Subcutaneous abdominal adipose tissue (tissue), 5 donors: Measurements from ENCODE around the gene CNOT4.

ENCODE experiments used
- H3K27ac ChIP-seq: one replicate; pipeline ENCODE4 v1.7.0; 2013; ENCODE audit warnings: low read depth, mild to moderate bottlenecking, inconsistent platforms, low read length, moderate library complexity
- H3K27me3 ChIP-seq, 5 donors: one replicate each; pipeline ENCODE4 v1.7.0; 2013; ENCODE audit warnings: low read length in 5 of 5, inconsistent platforms in 1 of 5; ENCODE audit not compliant: control insufficient read depth in 5 of 5, insufficient read depth in 4 of 5
- H3K36me3 ChIP-seq, 5 donors: one replicate each; pipeline ENCODE4 v1.7.0; 2013; ENCODE audit warnings: low read length in 5 of 5; ENCODE audit not compliant: control insufficient read depth in 5 of 5, insufficient read depth in 5 of 5
- H3K4me1 ChIP-seq, 5 donors: one replicate each; pipeline ENCODE4 v1.7.0; 2013; ENCODE audit warnings: low read length in 5 of 5, mild to moderate bottlenecking in 3 of 5, moderate library complexity in 1 of 5; ENCODE audit not compliant: control insufficient read depth in 5 of 5, insufficient read depth in 5 of 5
- H3K4me3 ChIP-seq, 5 donors: one replicate each; pipeline ENCODE4 v1.7.0; 2013; ENCODE audit warnings: low read length in 5 of 5, low read depth in 1 of 5
- H3K9ac ChIP-seq, 5 donors: one replicate each; pipeline ENCODE4 v1.7.0; 2013; ENCODE audit warnings: low read length in 5 of 5, mild to moderate bottlenecking in 4 of 5, moderate library complexity in 3 of 5
- H3K9me3 ChIP-seq, 5 donors: one replicate each; pipeline ENCODE4 v1.7.0; 2013; ENCODE audit warnings: low read length in 5 of 5; ENCODE audit not compliant: control insufficient read depth in 5 of 5
- donor health status: healthy.
- donor health status: healthy.
- donor health status: healthy.
- donor health status: healthy.
- donor health status: healthy.

Gene CNOT4

DNA sequence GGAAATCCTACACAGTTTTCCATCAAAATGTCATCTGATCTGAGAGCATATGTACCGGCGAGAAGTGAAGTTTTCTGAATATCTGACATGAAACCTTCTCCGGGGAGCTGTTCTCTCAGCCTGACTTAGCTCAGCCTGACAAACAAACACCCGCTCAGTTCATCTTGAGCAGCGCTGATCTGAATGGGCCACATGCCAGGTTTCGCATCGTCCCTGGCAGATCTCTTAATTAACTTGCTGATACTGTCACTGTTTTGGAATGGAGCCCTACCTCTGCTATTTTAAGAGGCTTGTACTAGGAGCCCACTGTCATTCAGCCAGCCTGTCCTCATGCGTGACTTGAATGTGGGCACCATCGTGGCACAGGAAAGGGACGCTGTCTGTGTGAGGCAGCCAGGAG lies 167.0 kb downstream of the CNOT4 start:
- Histone ChIP-seq H3K9me3 (no peaks in the 10 kb centered on the region), H3K27ac (no peak overlapping the region), H3K9ac (no peak overlapping the region), H3K36me3 (no peaks in the 10 kb centered on the region), H3K27me3 (no peaks in the 10 kb centered on the region), H3K4me1 (peaks cover 0 to 3% (median 0%) of the 10 kb centered on the region in 5 donors), H3K4me3 (no peak overlapping the region)

DNA sequence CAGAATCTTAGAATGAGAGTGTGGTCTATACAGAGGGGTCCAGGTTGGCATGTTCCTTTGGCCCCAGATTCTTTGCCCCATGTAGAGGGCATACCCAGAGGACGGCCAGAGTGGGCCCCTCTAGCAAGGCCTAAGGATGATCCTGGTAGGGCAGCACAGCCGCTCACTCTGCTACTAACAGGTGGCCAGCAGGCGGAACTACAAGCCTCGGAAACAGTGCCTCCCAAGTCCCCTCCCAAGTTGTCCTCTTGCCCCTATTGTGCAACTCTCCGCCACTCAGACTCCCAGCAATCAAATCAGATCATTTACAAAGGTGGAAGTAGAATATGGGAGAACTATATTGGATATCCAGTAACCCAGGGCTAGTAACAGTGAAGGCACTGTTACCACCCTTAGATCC lies 168.9 kb downstream of the CNOT4 start:
- Histone ChIP-seq H3K4me3 (no peak overlapping the region), H3K9me3 (no peaks in the 10 kb centered on the region), H3K9ac (no peak overlapping the region), H3K36me3 (no peaks in the 10 kb centered on the region), H3K27ac (no peak overlapping the region), H3K4me1 (peaks cover 0 to 3% (median 0%) of the 10 kb centered on the region in 5 donors), H3K27me3 (no peaks in the 10 kb centered on the region)

DNA sequence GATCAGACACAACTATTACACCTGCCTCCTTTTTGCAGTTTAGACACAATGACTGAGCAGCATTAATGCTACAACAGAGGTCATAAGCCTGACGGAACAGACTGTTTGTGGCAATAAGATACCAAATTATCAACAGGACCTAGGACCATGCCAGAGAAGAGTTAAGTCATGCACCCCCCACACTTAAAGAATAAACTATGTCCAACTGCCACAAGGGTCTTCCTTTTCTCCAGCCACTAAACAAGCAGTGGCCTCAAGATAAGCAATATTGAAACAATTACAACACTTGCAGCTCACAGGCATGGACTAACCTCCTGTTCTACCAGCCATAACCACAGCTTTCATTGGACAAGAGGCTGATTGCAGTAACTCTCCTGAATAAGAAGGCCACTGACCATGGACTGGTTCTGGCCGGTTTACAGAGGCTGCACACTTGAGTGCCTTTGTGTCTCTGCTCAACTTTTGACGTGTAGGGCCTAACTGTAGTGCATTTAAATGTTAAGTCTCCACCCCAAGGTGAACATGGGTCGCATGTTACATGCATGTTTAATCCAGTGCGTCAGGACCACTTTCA lies 171.8 kb downstream of the CNOT4 start:
- Histone ChIP-seq H3K27me3 (no peaks in the 10 kb centered on the region), H3K9ac (no peak overlapping the region), H3K9me3 (no peaks in the 10 kb centered on the region), H3K27ac (no peak overlapping the region), H3K4me3 (no peak overlapping the region), H3K4me1 (peaks cover 0 to 3% (median 0%) of the 10 kb centered on the region in 5 donors), H3K36me3 (no peaks in the 10 kb centered on the region)

DNA sequence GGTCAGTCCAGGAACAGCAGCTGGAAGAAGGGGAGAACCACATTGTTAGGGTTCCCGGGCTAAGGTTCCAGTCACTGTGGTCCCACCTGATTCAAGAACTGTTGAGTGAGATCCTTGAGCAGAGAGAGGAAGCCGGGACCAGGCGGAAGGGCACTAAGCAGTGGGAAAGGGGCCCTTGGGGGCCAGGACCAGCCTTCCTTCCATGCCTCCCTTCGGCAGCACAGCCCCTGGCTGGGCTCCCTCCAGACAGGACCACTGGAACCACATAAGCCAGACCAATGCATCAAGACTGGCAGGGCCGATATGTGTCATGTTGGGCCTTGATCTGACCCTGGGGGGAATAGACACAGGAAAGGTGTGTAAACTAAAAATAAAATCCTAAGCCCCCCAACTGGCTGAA lies 172.4 kb downstream of the CNOT4 start:
- Histone ChIP-seq H3K27me3 (no peaks in the 10 kb centered on the region), H3K9me3 (no peaks in the 10 kb centered on the region), H3K27ac (no peak overlapping the region), H3K36me3 (no peaks in the 10 kb centered on the region), H3K9ac (no peak overlapping the region), H3K4me3 (no peak overlapping the region), H3K4me1 (no peaks in the 10 kb centered on the region)

DNA sequence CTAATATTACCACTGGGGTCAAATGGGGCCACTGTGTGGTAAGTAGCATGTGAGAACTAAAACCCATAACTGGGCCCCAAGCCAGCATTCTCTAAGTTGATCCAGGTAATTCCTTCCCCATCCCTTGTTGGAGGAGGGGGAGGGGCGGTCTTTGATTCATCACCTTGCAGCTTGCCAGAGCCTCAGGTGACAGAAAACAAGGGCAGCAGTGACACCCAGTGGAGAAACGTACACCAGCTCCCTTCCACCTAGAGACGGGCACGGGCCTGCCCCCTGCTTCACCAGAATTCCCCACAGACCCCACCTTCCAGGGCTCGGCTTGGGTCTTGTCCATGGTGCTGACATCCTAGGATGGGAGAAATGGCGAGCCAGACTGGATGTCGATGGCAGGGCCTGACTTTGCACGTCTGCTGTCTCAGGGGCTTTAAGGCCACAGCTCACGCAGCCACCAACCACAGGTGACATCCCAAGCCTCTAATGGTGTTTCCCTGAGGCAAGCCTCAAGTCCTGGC lies 174.2 kb downstream of the CNOT4 start:
- no peak overlapping the region for H3K4me3 ChIP-seq
- H3K27me3 ChIP-seq: no peaks in the 10 kb centered on the region
- no peaks in the 10 kb centered on the region for H3K36me3 ChIP-seq
- H3K9me3 ChIP-seq: no peaks in the 10 kb centered on the region
- H3K27ac ChIP-seq: no peak overlapping the region
- H3K4me1 ChIP-seq: no peaks in the 10 kb centered on the region
- H3K9ac ChIP-seq: no peak overlapping the region

DNA sequence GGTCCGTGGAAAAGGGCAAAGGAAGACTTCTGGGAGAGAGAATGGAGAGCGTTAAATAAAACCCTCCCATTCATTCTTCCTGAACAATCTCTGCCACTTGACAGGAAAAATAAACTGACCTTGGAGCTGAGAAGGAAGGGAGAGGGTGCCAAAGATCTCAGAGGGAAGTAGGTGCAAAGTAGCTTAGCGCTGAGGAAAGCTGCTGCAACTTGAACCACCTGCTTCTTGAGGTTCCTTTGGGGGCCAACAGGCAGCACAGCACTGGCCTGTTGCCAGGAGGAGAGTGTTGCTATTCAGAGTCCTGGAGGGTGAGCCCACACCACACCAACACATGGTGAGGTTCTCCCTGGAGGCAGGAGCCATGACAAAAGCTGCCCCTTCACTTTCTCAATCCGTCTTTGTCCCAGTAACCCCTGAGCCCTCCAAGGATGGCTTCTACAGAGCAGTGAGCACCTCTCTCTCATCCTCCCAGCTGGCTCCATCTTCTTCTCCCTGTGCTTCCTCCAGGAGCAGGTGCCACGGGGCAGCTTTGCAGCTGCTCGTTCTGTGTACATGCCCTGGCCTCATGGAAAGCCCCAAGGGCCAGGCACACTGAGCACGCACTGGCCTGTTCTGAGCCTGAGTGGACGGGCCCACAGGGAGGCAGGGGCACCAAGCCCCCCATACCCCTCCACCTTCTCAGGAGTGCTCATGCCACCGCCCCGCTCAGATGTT lies 174.9 kb downstream of the CNOT4 start:
- H3K4me3 ChIP-seq: no peak overlapping the region
- H3K9me3 ChIP-seq: no peaks in the 10 kb centered on the region
- H3K9ac ChIP-seq: no peak overlapping the region
- no peaks in the 10 kb centered on the region for H3K4me1 ChIP-seq
- no peaks in the 10 kb centered on the region for H3K27me3 ChIP-seq
- no peak overlapping the region for H3K27ac ChIP-seq
- no peaks in the 10 kb centered on the region for H3K36me3 ChIP-seq

DNA sequence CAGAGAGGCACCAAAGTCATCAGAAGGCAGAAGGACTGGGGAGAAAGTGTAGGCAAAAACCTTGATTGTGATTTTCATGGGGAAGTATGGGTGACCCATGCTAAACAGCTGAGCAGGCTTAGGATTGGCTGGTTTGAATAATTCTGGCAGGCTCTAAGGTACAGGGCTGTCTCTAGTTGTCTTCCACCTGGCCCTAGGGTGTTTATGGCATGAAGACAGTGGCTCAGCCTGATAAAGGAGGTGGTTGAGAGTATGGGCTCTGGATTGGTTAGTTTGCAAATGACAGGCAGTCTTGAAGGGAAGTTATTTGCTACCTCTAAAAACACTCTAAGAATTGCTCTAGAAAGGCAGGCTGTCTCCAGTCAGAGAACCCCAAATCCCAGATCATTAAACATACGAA lies 176.0 kb downstream of the CNOT4 start:
- H3K4me3 ChIP-seq: no peak overlapping the region
- no peak overlapping the region for H3K9ac ChIP-seq
- H3K9me3 ChIP-seq: no peaks in the 10 kb centered on the region
- no peaks in the 10 kb centered on the region for H3K36me3 ChIP-seq
- no peaks in the 10 kb centered on the region for H3K4me1 ChIP-seq
- no peaks in the 10 kb centered on the region for H3K27me3 ChIP-seq
- H3K27ac ChIP-seq: no peak overlapping the region

DNA sequence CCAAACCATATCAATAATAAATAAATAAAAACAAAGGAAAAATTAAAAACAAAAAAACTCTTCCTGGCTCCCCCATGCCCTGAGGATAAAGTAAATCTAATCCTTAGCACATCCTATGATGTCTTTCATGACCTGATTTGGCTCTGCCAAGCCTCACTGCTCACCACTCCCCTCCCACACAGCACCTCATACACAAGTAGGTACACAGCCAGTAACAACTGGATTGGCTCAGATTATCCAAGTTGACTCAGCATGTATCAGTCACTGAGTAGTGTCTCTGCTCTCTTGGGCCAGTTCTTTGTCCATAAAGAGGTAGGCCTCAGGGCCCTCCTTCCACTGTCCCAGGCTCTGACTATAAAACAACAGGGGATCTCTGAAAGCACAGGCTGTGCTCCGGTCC lies 176.7 kb downstream of the CNOT4 start:
- H3K27ac ChIP-seq: no peak overlapping the region
- H3K4me1 ChIP-seq: no peaks in the 10 kb centered on the region

DNA sequence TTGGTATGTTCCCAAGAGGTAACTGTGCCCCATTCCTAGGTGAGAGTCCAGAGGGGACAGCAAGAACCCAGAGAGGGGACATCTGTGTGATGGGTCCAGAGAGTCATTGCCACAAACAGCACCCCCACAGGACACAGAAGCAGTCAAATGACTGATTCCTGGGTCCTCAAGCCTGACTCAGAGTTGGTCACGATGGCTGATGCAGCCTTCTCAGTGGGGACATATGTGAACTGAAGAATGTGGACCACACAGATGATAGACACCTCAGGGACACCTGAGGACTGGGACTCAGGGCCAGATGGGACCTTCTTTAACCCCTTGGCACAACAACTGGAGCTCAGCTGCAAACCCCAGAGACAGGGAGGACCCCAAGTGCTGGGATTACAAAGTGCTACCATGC lies 179.8 kb downstream of the CNOT4 start:
- Histone ChIP-seq H3K9me3 (no peaks in the 10 kb centered on the region), H3K4me1 (no peaks in the 10 kb centered on the region), H3K36me3 (no peaks in the 10 kb centered on the region), H3K9ac (no peak overlapping the region), H3K4me3 (no peak overlapping the region), H3K27me3 (no peaks in the 10 kb centered on the region), H3K27ac (no peak overlapping the region)

More for the DNA sequence above, 176.7 kb downstream of the CNOT4 start:
- no peak overlapping the region for H3K4me3 ChIP-seq
- no peaks in the 10 kb centered on the region for H3K9me3 ChIP-seq
- H3K36me3 ChIP-seq: no peaks in the 10 kb centered on the region
- H3K27me3 ChIP-seq: no peaks in the 10 kb centered on the region
- H3K9ac ChIP-seq: no peak overlapping the region

DNA sequence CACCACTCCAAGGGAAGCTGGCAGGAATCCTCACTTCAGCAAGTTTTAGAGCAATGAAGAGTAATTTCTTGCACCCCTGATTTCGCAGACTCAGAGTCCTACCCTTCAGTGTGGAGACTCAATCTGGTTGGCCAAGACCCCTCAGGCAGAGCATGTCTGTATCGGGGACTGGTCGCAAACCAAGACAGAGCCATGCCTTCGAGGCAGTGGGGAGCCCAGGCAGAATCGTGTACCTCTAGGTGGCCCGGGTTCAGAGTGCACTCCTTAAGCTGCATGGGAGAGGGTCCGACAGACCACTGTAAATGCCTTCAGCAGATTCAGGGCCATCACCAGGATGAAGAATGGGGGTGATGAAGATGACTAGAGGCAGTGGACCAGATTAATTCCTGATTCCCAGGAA lies 181.4 kb downstream of the CNOT4 start:
- Histone ChIP-seq H3K27ac (no peak overlapping the region), H3K4me3 (no peak overlapping the region), H3K27me3 (no peaks in the 10 kb centered on the region), H3K36me3 (no peaks in the 10 kb centered on the region), H3K9me3 (no peaks in the 10 kb centered on the region), H3K4me1 (no peaks in the 10 kb centered on the region), H3K9ac (no peak overlapping the region)
